Uterus (tissue), 2 donors: ENCODE results near the gene TUBB2A.

Experiments
- CTCF ChIP-seq, 4 experiments: fragments of 200-600 bp in 2 of 4; fragments of 450-650 bp in 2 of 4; sonication (generic) in 2 of 4; IDR thresholded peaks; one replicate each; pipeline ENCODE4 v1.5.1; 2016 to 2019; ENCODE audit warnings: antibody characterized with exemption in 4 of 4, mild to moderate bottlenecking in 2 of 4, moderate library complexity in 1 of 4
- POLR2A ChIP-seq, 2 donors: fragments of 450-650 bp; IDR thresholded peaks; one replicate each; pipeline ENCODE4 v1.6.1; 2016; ENCODE audit warnings: antibody characterized with exemption in 2 of 2, mild to moderate bottlenecking in 1 of 2, moderate library complexity in 1 of 2

DNA sequence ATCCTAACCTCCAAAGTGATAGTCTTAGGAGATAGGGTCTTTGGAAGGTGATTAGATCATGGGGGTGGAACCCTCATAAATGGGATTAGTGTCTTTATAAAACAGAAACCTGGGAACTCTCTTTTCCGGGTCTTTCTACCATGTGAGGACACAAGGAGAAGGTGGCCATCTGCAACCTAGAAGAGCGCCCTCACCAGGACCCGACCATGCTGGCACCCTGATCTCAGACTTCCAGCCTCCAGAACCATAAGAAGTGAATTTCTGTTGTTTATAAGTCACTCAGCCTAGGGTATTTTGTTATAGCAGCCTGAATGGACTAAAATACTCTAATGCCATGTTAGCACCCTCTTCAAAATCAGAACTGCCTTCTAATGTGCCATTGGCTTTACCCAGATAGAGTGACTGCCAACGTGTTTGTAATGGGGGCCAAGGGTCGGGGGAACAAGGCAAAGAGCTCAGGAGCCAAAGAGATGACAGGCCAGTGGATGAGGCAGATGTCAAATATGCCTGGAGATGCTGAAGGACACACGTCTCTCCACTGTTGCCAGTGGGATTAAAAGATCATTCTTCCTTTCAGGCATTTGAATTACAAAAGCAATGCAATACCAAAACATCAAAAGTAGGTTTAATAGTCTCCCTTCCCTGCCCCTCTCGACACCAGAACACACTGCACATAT lies 49.1 kb upstream of the TUBB2A start:
- TF ChIP-seq CTCF (IDR thresholded peaks at IDR 0.05) (no peak), POLR2A (IDR thresholded peaks at IDR 0.05) (no peak)
